HAP-1 (cell line): Measurements from ENCODE around the gene PLEKHA5.
A peak's percentile ranks its signal among the peaks of the same experiment; 100 is the strongest.

Experiments used
- DNase-seq, 2 experiments: peaks; one replicate each; pipeline ENCODE4 v3.0.0-alpha.2; 2016 to 2020; ENCODE audit warnings: low spot score in 2 of 2
- H3K27me3 ChIP-seq: fragments of 250-450 bp; sonication (Bioruptor Pico); 2 replicates; pipeline ENCODE4 v1.5.1; 2020; ENCODE audit warnings: low read depth, mild to moderate bottlenecking, moderate library complexity
- H3K36me3 ChIP-seq: fragments of 250-450 bp; sonication (Bioruptor Pico); replicated peaks from 2 replicates; pipeline ENCODE4 v1.5.1; 2020; ENCODE audit warnings: mild to moderate bottlenecking
- H3K4me1 ChIP-seq: fragments of 250-450 bp; sonication (Bioruptor Pico); 2 replicates; pipeline ENCODE4 v1.5.1; 2020; ENCODE audit warnings: mild to moderate bottlenecking
- H3K4me3 ChIP-seq: fragments of 250-450 bp; sonication (Bioruptor Pico); 2 replicates; pipeline ENCODE4 v1.5.1; 2020; ENCODE audit warnings: mild to moderate bottlenecking, moderate library complexity
- H3K9me3 ChIP-seq: fragments of 250-450 bp; sonication (Bioruptor Pico); 2 replicates; pipeline ENCODE4 v1.5.1; 2020; ENCODE audit warnings: mild to moderate bottlenecking, moderate library complexity
- in situ Hi-C: fragments of 300-500 bp; cut with MboI; formaldehyde crosslinking; loops from 3 replicates; pipeline ENCODE4 v1.14.3; 2020; ENCODE audit warnings: low sequenced_read_pairs, inconsistent platforms, mixed read lengths

PLEKHA5 gene

DNA sequence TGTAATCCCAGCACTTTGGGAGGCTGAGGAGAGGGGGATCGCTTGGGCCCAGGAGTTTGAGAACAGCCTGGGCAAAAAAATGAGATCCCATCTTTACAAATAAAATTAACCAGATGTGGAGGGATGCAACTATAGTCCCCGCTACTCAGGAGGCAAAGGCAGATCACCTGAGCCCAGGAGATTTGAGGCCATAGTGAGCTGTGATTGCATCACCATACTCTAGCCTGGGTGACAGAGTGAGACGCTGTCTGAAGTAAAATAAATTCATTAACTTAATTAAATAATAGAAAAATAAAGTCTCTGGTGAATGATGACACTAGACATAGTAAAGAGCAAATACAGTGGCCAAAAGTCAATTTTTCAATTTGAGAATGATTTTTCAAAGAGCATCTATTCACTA is 16.1 kb upstream of the PLEKHA5 start:
- in situ Hi-C loops = no loop called here
- Histone ChIP-seq H3K9me3 (no peaks in the 10 kb centered on the region), H3K27me3 (no peaks in the 10 kb centered on the region), H3K4me1 (no peaks in the 10 kb centered on the region; the same call in 1 of the 2 replicates), H3K36me3 (no peaks in the 10 kb centered on the region), H3K4me3 (no peak overlapping the region)
- DNase-seq = no peak

DNA sequence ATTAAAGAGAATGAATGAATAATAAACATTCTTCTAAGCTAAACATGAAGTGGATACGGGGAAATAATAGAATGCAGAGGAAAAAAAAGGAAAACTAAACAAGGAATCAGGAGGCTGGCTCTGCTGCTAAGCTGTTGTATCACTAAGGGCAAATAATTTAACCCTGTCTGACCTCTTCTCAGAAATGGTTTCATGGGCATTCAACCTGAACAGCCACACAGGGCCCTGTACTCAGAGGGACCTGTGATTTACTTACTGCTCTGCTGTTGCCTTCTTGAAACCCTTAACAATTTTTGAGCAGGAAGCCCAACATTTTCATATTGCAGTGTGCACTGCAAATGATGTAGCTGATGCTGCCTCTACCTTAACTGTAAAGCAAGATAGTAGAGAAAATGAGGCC is 14.2 kb upstream of the PLEKHA5 start:
- H3K36me3 ChIP-seq = no peaks in the 10 kb centered on the region
- in situ Hi-C loops = no loop called here
- H3K4me1 ChIP-seq = no peaks in the 10 kb centered on the region; the same call in 1 of the 2 replicates
- no peaks in the 10 kb centered on the region for H3K27me3 ChIP-seq
- no peaks in the 10 kb centered on the region for H3K9me3 ChIP-seq
- DNase-seq = no peak
- H3K4me3 ChIP-seq = no peak overlapping the region

- Histone ChIP-seq H3K36me3 (no peaks in the 10 kb centered on the region), H3K27me3 (no peaks in the 10 kb centered on the region), H3K4me1 (no peaks in the 10 kb centered on the region), H3K4me3 (no peak overlapping the region), H3K9me3 (no peaks in the 10 kb centered on the region)
- in situ Hi-C loops = no loop called here
- no peak for DNase-seq
Measured at GRCh38 chr12:19119440-19119839, 10.1 kb upstream of the PLEKHA5 start.

GRCh38 chr12:19120795-19121194 is 8.7 kb upstream of the PLEKHA5 start:
- H3K36me3 ChIP-seq = no peaks in the 10 kb centered on the region
- H3K4me1 ChIP-seq = no peaks in the 10 kb centered on the region
- DNase-seq = no peak
- H3K4me3 ChIP-seq = no peak overlapping the region
- in situ Hi-C loops = no loop called here
- no peaks in the 10 kb centered on the region for H3K9me3 ChIP-seq
- H3K27me3 ChIP-seq = no peaks in the 10 kb centered on the region

DNA sequence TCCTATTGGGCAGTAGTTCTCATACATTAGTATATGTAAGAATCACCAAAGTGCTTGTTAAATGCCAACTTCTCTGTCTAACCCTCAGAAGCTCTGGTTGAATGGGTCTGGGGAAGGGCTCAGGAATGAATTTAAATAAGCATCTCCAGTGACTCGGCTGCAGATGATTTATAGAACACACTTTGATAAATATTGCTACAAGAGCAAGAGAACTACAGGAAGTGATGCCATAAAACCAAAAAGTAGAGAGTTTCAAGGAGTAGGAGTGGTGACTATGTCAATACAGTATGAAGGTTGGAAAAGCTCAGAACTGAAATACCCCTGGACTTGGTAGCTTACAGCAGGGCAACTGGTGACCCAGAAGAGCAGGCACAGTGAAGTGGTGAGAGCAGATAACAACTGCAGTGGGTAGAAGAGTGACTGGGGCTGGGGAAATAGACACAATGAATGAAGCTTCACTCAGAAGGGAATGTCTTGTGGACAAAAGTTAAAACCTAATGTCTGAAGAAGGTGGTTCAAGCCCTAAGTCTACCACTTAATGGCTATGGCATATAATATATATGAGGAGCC is 8.0 kb upstream of the PLEKHA5 start:
- Histone ChIP-seq H3K27me3 (no peaks in the 10 kb centered on the region), H3K4me1 (no peaks in the 10 kb centered on the region), H3K9me3 (no peaks in the 10 kb centered on the region), H3K36me3 (no peaks in the 10 kb centered on the region), H3K4me3 (no peak overlapping the region)
- no peak for DNase-seq
- in situ Hi-C loops = no loop called here

GRCh38 chr12:19125325-19125724 is 4.2 kb upstream of the PLEKHA5 start:
- in situ Hi-C loops = loop anchor here (25.0 kb wide), 1 partner anchor 88 kb away; no protein-coding TSS in a partner anchor
- H3K9me3 ChIP-seq = peaks cover 3% of the 10 kb centered on the region; the same call in 1 of the 2 replicates
- no peak for DNase-seq

GRCh38 chr12:19127270-19127669 is 2.3 kb upstream of the PLEKHA5 start:
- Histone ChIP-seq H3K4me3 (no peak overlapping the region), H3K36me3 (no peaks in the 10 kb centered on the region), H3K27me3 (no peaks in the 10 kb centered on the region), H3K4me1 (peaks cover 3% of the 10 kb centered on the region), H3K9me3 (peaks cover 3% of the 10 kb centered on the region; the same call in 1 of the 2 replicates)
- DNase-seq = no peak
- in situ Hi-C loops = loop anchor here (25.0 kb wide), 1 partner anchor 90 kb away; no protein-coding TSS in a partner anchor

More at GRCh38 chr12:19125325-19125724, 4.2 kb upstream of the PLEKHA5 start:
- Histone ChIP-seq H3K4me1 (peaks cover 3% of the 10 kb centered on the region; the same call in 1 of the 2 replicates), H3K36me3 (no peaks in the 10 kb centered on the region), H3K4me3 (no peak overlapping the region), H3K27me3 (no peaks in the 10 kb centered on the region)

- no peak for DNase-seq
- peaks cover 12% of the 10 kb centered on the region for H3K4me1 ChIP-seq
Measured at GRCh38 chr12:19128485-19128884, 1.0 kb upstream of the PLEKHA5 start.

GRCh38 chr12:19129122-19129485 is 429 bp upstream of the PLEKHA5 start:
- peak in 1 of 2 experiments; percentile 15 for DNase-seq
- H3K4me1 ChIP-seq = peaks cover 18% of the 10 kb centered on the region
- in situ Hi-C loops = loop anchor here (25.0 kb wide), 1 partner anchor 92 kb away; no protein-coding TSS in a partner anchor
- no peaks in the 10 kb centered on the region for H3K36me3 ChIP-seq
- H3K9me3 ChIP-seq = peaks cover 3% of the 10 kb centered on the region; the same call in 1 of the 2 replicates
- H3K27me3 ChIP-seq = no peaks in the 10 kb centered on the region
- peak overlapping the region; percentile 20 for H3K4me3 ChIP-seq

More at GRCh38 chr12:19128485-19128884, 1.0 kb upstream of the PLEKHA5 start:
- no peaks in the 10 kb centered on the region for H3K36me3 ChIP-seq
- peaks cover 3% of the 10 kb centered on the region; the same call in 1 of the 2 replicates for H3K9me3 ChIP-seq
- H3K4me3 ChIP-seq = no peak overlapping the region
- H3K27me3 ChIP-seq = no peaks in the 10 kb centered on the region
- in situ Hi-C loops = loop anchor here (25.0 kb wide), 1 partner anchor 91 kb away; no protein-coding TSS in a partner anchor

DNA sequence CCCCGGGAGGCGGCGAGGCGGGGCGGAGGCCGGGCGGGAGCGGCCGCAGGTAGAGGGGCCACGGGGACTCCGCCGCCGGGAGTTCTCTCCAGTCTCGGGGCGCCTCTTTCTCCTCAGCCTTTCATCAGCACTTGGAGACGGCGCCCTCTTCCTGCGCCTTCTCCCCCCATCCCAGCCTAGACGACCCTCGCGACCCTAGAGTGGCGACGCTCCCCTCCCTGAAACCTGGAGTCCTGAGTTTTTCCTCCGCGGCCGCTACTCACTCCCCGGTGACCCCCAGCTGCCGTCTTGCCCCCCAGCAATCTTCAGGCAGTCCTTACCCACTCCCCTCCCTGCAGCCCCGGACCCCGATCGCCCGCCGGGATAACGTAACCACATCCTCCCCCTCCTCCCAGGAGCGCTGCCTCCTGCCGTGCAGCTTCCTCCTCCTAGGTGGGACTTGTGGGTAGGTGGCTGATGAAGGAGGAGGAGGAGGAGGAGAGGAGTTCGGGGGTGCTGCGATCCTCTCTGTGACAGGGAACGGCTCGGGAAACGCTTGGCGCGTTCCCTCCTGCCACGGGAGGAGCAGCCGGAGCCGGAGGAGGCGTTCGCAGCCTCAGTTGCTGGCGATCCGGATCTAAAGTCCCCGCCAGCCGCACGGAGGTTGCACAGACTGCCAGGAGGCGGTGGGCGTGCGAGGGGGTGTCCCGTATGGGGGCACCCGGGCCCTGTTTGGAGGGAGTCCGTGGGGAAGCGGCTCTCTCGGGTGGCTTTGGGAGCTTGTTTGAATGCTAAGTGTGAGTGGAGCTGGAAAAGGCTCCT is 891 bp downstream of the PLEKHA5 start:
- Histone ChIP-seq H3K4me3 (peak overlapping the region; percentile 73), H3K27me3 (no peaks in the 10 kb centered on the region), H3K4me1 (peaks cover 31% of the 10 kb centered on the region), H3K9me3 (peaks cover 3% of the 10 kb centered on the region; the same call in 1 of the 2 replicates), H3K36me3 (peaks cover 3% of the 10 kb centered on the region; the same call in 1 of the 2 replicates)
- peak; percentile 42 to 59 for DNase-seq
- in situ Hi-C loops = loop anchor here (25.0 kb wide), 1 partner anchor 93 kb away; no protein-coding TSS in a partner anchor

- peak overlapping the region; percentile 73 for H3K4me3 ChIP-seq
- H3K4me1 ChIP-seq = peaks cover 31% of the 10 kb centered on the region
- H3K27me3 ChIP-seq = no peaks in the 10 kb centered on the region
- H3K36me3 ChIP-seq = peaks cover 3% of the 10 kb centered on the region; the same call in 1 of the 2 replicates
- DNase-seq = peak; percentile 45 to 50
- H3K9me3 ChIP-seq = peaks cover 3% of the 10 kb centered on the region; the same call in 1 of the 2 replicates
- in situ Hi-C loops = loop anchor here (25.0 kb wide), 1 partner anchor 94 kb away; no protein-coding TSS in a partner anchor
Measured at GRCh38 chr12:19131025-19131444, 1.5 kb downstream of the PLEKHA5 start.

- Histone ChIP-seq H3K36me3 (peaks cover 32% of the 10 kb centered on the region), H3K27me3 (no peaks in the 10 kb centered on the region)
- DNase-seq = no peak
Measured at GRCh38 chr12:19138551-19138950, 9.0 kb downstream of the PLEKHA5 start.

DNA sequence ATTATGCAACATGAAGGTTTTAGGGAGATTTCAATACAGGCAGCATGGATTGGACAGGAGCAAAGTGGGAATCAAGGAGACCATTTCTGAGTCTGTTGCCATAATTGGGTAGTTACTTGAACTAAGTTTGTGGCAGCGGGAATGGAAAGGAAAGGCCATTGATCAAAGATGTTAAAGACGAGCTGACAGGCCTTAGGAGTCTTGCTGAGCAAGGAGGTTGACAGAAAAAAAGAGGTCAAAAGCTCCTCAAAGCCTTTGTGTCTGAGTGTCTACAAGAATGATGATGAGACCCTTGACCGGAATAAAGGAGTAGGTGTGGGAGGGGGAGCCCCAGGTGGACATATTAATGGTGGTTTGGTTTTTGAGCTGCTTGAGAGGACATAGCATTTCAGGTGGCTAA is 9.4 kb downstream of the PLEKHA5 start:
- Histone ChIP-seq H3K4me1 (peaks cover 14% of the 10 kb centered on the region), H3K4me3 (no peak overlapping the region), H3K9me3 (no peaks in the 10 kb centered on the region), H3K27me3 (no peaks in the 10 kb centered on the region), H3K36me3 (peaks cover 36% of the 10 kb centered on the region)
- no peak for DNase-seq
- in situ Hi-C loops = loop anchor here (25.0 kb wide), 1 partner anchor 102 kb away; no protein-coding TSS in a partner anchor

More at GRCh38 chr12:19138551-19138950, 9.0 kb downstream of the PLEKHA5 start:
- Histone ChIP-seq H3K4me3 (no peak overlapping the region), H3K9me3 (no peaks in the 10 kb centered on the region), H3K4me1 (peaks cover 19% of the 10 kb centered on the region)
- in situ Hi-C loops = loop anchor here (25.0 kb wide), 1 partner anchor 101 kb away; no protein-coding TSS in a partner anchor
